Measurements from ENCODE around the gene RPL19.

DNA sequence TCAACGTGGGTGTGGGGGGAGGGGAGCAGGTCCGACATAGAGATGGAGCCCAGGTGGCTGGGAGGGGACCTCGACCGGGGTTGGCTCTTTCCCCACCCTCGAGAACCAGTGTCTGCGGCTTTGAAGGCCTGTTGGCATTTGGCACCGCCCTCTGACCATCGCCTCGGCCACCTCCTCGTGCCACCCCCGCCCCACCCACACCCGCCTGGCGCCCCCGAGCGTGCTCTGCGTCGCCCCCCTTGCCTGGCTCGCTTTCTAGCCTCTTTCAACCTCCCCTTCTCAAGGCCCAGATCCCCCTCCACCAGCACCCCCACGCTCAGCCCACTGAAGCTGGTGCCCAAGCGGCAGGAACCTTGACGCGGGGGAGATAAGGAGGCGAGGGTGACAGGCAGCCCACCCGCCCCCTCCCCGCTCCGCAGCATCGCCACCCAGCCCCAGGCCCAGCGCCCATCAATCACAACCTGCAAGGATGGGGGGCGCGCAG, 3.2 kb upstream of the RPL19 start:
- TF ChIP-seq, protein P1, sequence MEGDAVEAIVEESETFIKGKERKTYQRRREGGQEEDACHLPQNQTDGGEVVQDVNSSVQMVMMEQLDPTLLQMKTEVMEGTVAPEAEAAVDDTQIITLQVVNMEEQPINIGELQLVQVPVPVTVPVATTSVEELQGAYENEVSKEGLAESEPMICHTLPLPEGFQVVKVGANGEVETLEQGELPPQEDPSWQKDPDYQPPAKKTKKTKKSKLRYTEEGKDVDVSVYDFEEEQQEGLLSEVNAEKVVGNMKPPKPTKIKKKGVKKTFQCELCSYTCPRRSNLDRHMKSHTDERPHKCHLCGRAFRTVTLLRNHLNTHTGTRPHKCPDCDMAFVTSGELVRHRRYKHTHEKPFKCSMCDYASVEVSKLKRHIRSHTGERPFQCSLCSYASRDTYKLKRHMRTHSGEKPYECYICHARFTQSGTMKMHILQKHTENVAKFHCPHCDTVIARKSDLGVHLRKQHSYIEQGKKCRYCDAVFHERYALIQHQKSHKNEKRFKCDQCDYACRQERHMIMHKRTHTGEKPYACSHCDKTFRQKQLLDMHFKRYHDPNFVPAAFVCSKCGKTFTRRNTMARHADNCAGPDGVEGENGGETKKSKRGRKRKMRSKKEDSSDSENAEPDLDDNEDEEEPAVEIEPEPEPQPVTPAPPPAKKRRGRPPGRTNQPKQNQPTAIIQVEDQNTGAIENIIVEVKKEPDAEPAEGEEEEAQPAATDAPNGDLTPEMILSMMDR (conservative IDR thresholded peaks at IDR 0.05) = no peak
- TF ChIP-seq ZFX (IDR thresholded peaks at IDR 0.05) = no peak
